ENCODE measurements around the gene FBH1.

GRCh38 chr10:5906651-5907050 is 16.6 kb downstream of the FBH1 start:
- TF ChIP-seq CTCF (conservative IDR thresholded peaks at IDR 0.05; ENCODE audit: low read depth, low read length) (no peak), EZH2 (IDR thresholded peaks at IDR 0.05; ENCODE audit: borderline replicate concordance, low read depth, low read length, poor library complexity, severe bottlenecking) (no peak)
